Caco-2 (cell line): ENCODE data around the gene MAML1. TPM values are rescaled to one million over a fixed set of nuclear protein-coding genes. Genes with fewer than 3 reads are reported as not detected.
"Not testable (repeated sequence)": the region's sequence is repeated elsewhere in the genome, so short reads cannot be mapped to it uniquely, and the experiment has no call there.

Experiments
- BruUV-seq: library from RNA; stranded (reverse); fragments of 400-500 nt; replicated peaks from 2 replicates; lab custom pipeline; 2021; lab: Mats Ljungman, UMichigan
- CTCF ChIA-PET: fragments of 300-600 bp; sonication (Branson Sonifier 250); formaldehyde crosslinking; loops from one replicate; lab custom pipeline; 2022; ENCODE audit warnings: antibody characterized with exemption; lab: Charles Lee
- POLR2A ChIA-PET: fragments of 300-600 bp; sonication (Branson Sonifier 250); formaldehyde crosslinking; loops from one replicate; lab custom pipeline; 2022; ENCODE audit warnings: antibody characterized with exemption; lab: Charles Lee
- DNase-seq, 2 experiments: peaks; one replicate each; pipeline versions ENCODE4 v3.0.0 to v3.0.0-alpha.2; 2020 to 2022
- H3K27me3 ChIP-seq: replicated peaks from 2 replicates; pipeline ENCODE4 v1.6.0; 2011; ENCODE audit warnings: low read length; ENCODE audit not compliant: control insufficient read depth, insufficient read depth
- H3K36me3 ChIP-seq: 2 replicates; pipeline ENCODE4 v1.5.1; 2011; ENCODE audit warnings: low read length; ENCODE audit not compliant: control insufficient read depth, insufficient read depth
- H3K4me1 ChIP-seq: fragments of 250-450 bp; sonication (Bioruptor Pico); 2 replicates; pipeline ENCODE4 v1.5.1; 2020; ENCODE audit warnings: mild to moderate bottlenecking
- H3K4me3 ChIP-seq: 2 replicates; pipeline ENCODE4 v1.5.1; 2011; ENCODE audit warnings: low read depth, mild to moderate bottlenecking, control low read depth, low read length
- H3K9me3 ChIP-seq: fragments of 250-450 bp; sonication (Bioruptor Pico); 2 replicates; pipeline ENCODE4 v1.5.1; 2020; ENCODE audit warnings: mild to moderate bottlenecking, moderate library complexity
- H3K27ac Mint-ChIP-seq: one replicate; pipeline ENCODE4 v1.8.0; 2022; ENCODE audit warnings: mixed read lengths; ENCODE audit not compliant: unreplicated experiment
- H3K27me3 Mint-ChIP-seq: one replicate; pipeline ENCODE4 v1.8.0; 2022; ENCODE audit warnings: mixed read lengths; ENCODE audit not compliant: insufficient read depth, unreplicated experiment
- H3K36me3 Mint-ChIP-seq: one replicate; pipeline ENCODE4 v1.8.0; 2022; ENCODE audit warnings: mild to moderate bottlenecking, mixed read lengths; ENCODE audit not compliant: insufficient read depth, unreplicated experiment
- H3K4me1 Mint-ChIP-seq: one replicate; pipeline ENCODE4 v1.8.0; 2022; ENCODE audit warnings: low read depth, mixed read lengths; ENCODE audit not compliant: unreplicated experiment
- H3K4me3 Mint-ChIP-seq: one replicate; pipeline ENCODE4 v1.8.0; 2022; ENCODE audit warnings: mild to moderate bottlenecking, moderate library complexity, mixed read lengths; ENCODE audit not compliant: unreplicated experiment
- H3K9me3 Mint-ChIP-seq: one replicate; pipeline ENCODE4 v1.8.0; 2022; ENCODE audit warnings: mixed read lengths; ENCODE audit not compliant: unreplicated experiment
- intact Hi-C: fragments of 100-400 bp; cut with micrococcal nuclease; formaldehyde crosslinking; loops from one replicate; pipeline ENCODE4 v1.10.0; 2022; ENCODE audit not compliant: unreplicated experiment
- total RNA-seq: library from RNA; stranded (reverse); gene quantifications from 2 replicates; pipeline ENCODE4 v1.2.3, GENCODE V29; 2022
- TF ChIP-seq, protein P1 (sequence below), 2 experiments: fragments of 200-600 bp in 1 of 2; IDR thresholded peaks; 1 replicate in 1 of 2; 2 replicates in 1 of 2; pipeline versions ENCODE4 v1.5.1 to v1.8.0; 2011 to 2022; ENCODE audit warnings: antibody characterized with exemption in 1 of 2, control low read depth in 1 of 2, inconsistent platforms in 1 of 2, low read depth in 1 of 2, low read length in 1 of 2, mild to moderate bottlenecking in 1 of 2, moderate library complexity in 1 of 2; ENCODE audit not compliant: insufficient read depth in 1 of 2, severe bottlenecking in 1 of 2, unreplicated experiment in 1 of 2

The MAML1 gene
- total RNA-seq, 1 experiment from 2014 or later: 41.3 TPM

DNA sequence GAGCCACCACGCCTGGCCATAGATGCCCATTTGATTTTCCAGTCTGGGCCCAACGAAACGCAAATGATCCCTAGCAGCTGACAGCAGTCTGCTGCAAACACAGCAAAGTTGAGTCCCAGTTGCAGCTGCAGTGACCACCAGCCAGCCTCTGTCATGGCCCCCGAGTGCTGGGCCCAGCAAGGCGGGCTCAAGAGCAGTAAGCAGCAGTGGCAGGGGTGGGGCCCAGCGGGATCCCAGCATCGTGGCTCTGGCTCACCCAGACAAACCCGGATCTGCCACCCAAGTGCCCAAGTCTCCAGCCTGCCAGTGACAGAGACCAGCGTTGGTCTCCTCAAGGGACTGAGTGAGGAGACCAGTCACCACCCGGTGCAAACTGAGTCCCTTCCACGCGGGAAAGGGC is 54.2 kb downstream of the MAML1 start:
- CTCF ChIA-PET: no interaction called here
- no peak overlapping the region for H3K4me3 Mint-ChIP-seq
- no peaks in the 10 kb centered on the region for H3K9me3 Mint-ChIP-seq
- H3K27ac Mint-ChIP-seq: no peak overlapping the region
- BruUV-seq: no TSS peak
- no peak for DNase-seq
- Histone ChIP-seq H3K27me3 (no peaks in the 10 kb centered on the region), H3K4me3 (no peak overlapping the region), H3K4me1 (no peaks in the 10 kb centered on the region), H3K9me3 (no peaks in the 10 kb centered on the region), H3K36me3 (no peaks in the 10 kb centered on the region)
- H3K36me3 Mint-ChIP-seq: peaks cover 24% of the 10 kb centered on the region
- intact Hi-C loops: no loop called here
- no peaks in the 10 kb centered on the region for H3K4me1 Mint-ChIP-seq
- H3K27me3 Mint-ChIP-seq: no peaks in the 10 kb centered on the region
- POLR2A ChIA-PET: no interaction called here
- TF ChIP-seq, protein P1, sequence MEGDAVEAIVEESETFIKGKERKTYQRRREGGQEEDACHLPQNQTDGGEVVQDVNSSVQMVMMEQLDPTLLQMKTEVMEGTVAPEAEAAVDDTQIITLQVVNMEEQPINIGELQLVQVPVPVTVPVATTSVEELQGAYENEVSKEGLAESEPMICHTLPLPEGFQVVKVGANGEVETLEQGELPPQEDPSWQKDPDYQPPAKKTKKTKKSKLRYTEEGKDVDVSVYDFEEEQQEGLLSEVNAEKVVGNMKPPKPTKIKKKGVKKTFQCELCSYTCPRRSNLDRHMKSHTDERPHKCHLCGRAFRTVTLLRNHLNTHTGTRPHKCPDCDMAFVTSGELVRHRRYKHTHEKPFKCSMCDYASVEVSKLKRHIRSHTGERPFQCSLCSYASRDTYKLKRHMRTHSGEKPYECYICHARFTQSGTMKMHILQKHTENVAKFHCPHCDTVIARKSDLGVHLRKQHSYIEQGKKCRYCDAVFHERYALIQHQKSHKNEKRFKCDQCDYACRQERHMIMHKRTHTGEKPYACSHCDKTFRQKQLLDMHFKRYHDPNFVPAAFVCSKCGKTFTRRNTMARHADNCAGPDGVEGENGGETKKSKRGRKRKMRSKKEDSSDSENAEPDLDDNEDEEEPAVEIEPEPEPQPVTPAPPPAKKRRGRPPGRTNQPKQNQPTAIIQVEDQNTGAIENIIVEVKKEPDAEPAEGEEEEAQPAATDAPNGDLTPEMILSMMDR (IDR thresholded peaks at IDR 0.05; ENCODE audit: insufficient read depth in 1 of 2, low read depth in 1 of 2, low read length in 1 of 2, severe bottlenecking in 1 of 2, unreplicated experiment in 1 of 2): no peak

DNA sequence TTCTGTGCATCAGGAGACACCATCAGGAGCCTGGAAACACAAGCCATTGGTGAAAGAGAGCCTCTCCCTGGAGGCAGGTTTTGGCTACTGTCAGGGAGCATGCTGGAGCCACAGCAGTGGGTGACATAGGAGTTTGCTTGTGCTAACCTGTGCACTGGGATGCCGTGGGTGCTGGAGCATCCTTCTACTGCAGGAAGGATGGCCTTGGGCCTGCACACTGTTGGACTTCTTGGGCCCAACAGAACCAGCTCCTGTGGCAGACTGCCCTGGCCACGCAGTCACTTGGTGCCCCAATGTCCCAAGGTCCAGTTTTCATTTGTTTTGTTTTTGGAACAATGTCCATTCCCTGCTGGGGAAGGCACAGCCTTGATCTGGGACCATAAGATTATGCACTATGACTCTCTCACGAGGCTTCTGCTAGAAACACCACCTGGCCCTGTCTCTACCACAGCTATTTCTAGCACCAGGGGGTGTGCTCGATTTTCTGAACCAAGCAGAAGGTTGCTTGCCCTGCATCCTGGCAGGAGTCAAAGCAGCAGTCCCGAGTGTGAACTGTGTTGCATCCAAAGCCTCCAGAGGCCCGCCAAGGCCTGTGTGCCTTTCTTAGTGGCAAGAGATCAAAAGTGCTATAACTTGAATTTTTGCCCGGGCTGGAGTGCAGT is 55.7 kb downstream of the MAML1 start:
- no peak overlapping the region for H3K4me3 Mint-ChIP-seq
- POLR2A ChIA-PET: interaction anchor here (0.7 kb wide), 1 partner anchor 165 kb away, joined by 3 read pairs; the partner anchor contains the start of gene HNRNPH1
- H3K36me3 ChIP-seq: no peaks in the 10 kb centered on the region
- no peaks in the 10 kb centered on the region for H3K27me3 ChIP-seq
- TF ChIP-seq, protein P1 (IDR thresholded peaks at IDR 0.05; ENCODE audit: insufficient read depth in 1 of 2, low read depth in 1 of 2, low read length in 1 of 2, severe bottlenecking in 1 of 2, unreplicated experiment in 1 of 2): no peak
- H3K4me1 ChIP-seq: no peaks in the 10 kb centered on the region
- H3K4me3 ChIP-seq: no peak overlapping the region
- no peaks in the 10 kb centered on the region for H3K9me3 Mint-ChIP-seq
- CTCF ChIA-PET: interaction anchor here (0.5 kb wide), 1 partner anchor 243 kb away, joined by 4 read pairs; no protein-coding TSS in a partner anchor
- intact Hi-C loops: no loop called here
- H3K9me3 ChIP-seq: no peaks in the 10 kb centered on the region
- no TSS peak for BruUV-seq
- no peaks in the 10 kb centered on the region for H3K27me3 Mint-ChIP-seq
- H3K36me3 Mint-ChIP-seq: peaks cover 16% of the 10 kb centered on the region
- no peak overlapping the region for H3K27ac Mint-ChIP-seq
- no peak for DNase-seq
- no peaks in the 10 kb centered on the region for H3K4me1 Mint-ChIP-seq

DNA sequence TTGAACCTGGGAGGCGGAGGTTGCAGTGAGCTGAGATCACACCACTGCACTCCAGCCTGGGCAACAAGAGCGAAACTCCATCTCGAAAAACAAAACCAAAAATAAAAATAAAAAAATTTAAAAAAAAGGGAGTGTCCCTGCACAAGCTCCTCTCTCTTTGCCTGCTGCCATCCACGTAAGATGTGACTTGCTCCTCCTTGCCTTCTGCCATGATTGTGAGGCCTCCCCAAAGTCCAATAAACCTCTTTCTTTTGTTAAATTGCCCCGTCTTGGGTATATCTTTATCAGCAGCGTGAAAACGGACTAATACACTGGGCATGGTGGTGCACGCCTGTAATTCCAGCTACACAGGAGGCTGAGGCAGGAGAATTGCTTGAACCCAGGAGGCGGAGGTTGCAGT is 56.7 kb downstream of the MAML1 start:
- POLR2A ChIA-PET: interaction anchor here (0.7 kb wide), 1 partner anchor 166 kb away, joined by 3 read pairs; the partner anchor contains the start of gene HNRNPH1

More for the DNA sequence above, 56.7 kb downstream of the MAML1 start:
- H3K4me3 Mint-ChIP-seq, H3K9me3 Mint-ChIP-seq, H3K4me3 ChIP-seq, CTCF ChIA-PET, BruUV-seq, H3K9me3 ChIP-seq, DNase-seq, H3K4me1 ChIP-seq, H3K27me3 ChIP-seq, H3K27ac Mint-ChIP-seq, H3K4me1 Mint-ChIP-seq, H3K36me3 ChIP-seq, H3K27me3 Mint-ChIP-seq, intact Hi-C loops: not testable (repeated sequence)
- peaks cover 16% of the 10 kb centered on the region for H3K36me3 Mint-ChIP-seq
